Measurements from ENCODE around the gene ASTE1.

Gene ASTE1

GRCh38 chr3:131026321-131027151 is at the start of gene ASTE1, which contains the start of gene NEK11:
Gene ASTE1, minus strand, starts transcription at chr3:131026825. Its CDS starts 1,519 bp downstream, at chr3:131025306.
Gene NEK11, plus strand, starts transcription at chr3:131026877. Its CDS starts 2,832 bp downstream, at chr3:131029709.
- peak; percentile 25 for DNase-seq (ENCODE audit: low read depth, low spot score)

- DNase-seq (ENCODE audit: low read depth, low spot score), result no peak
Measured at GRCh38 chr3:131075632-131076328, 49.2 kb upstream of the ASTE1 start.

- DNase-seq (ENCODE audit: low read depth, low spot score), result no peak
Measured at GRCh38 chr3:131072845-131073244, 46.2 kb upstream of the ASTE1 start.

GRCh38 chr3:131072099-131072559 is 45.5 kb upstream of the ASTE1 start:
- DNase-seq (ENCODE audit: low read depth, low spot score), result no peak

GRCh38 chr3:131067983-131068382 is 41.4 kb upstream of the ASTE1 start:
- no peak for DNase-seq (ENCODE audit: low read depth, low spot score)

- no peak for DNase-seq (ENCODE audit: low read depth, low spot score)
Measured at GRCh38 chr3:131053043-131053859, 26.6 kb upstream of the ASTE1 start.

- no peak for DNase-seq (ENCODE audit: low read depth, low spot score)
Measured at GRCh38 chr3:131050001-131050400, 23.4 kb upstream of the ASTE1 start.

GRCh38 chr3:131048030-131048429 is 21.4 kb upstream of the ASTE1 start:
- no peak for DNase-seq (ENCODE audit: low read depth, low spot score)

GRCh38 chr3:131047582-131047981 is 21.0 kb upstream of the ASTE1 start:
- DNase-seq (ENCODE audit: low read depth, low spot score), result no peak

- peak; percentile 38 for DNase-seq (ENCODE audit: low read depth, low spot score)
Measured at GRCh38 chr3:131042271-131042985, 15.8 kb upstream of the ASTE1 start.

- no peak for DNase-seq (ENCODE audit: low read depth, low spot score)
Measured at GRCh38 chr3:131038326-131038725, 11.7 kb upstream of the ASTE1 start.

GRCh38 chr3:131036986-131037385 is 10.4 kb upstream of the ASTE1 start:
- no peak for DNase-seq (ENCODE audit: low read depth, low spot score)

GRCh38 chr3:131036200-131036816 is 9.7 kb upstream of the ASTE1 start:
- DNase-seq (ENCODE audit: low read depth, low spot score), result no peak

- DNase-seq (ENCODE audit: low read depth, low spot score), result no peak
Measured at GRCh38 chr3:131033480-131034080, 7.0 kb upstream of the ASTE1 start.

GRCh38 chr3:131031660-131032059 is 5.0 kb upstream of the ASTE1 start:
- DNase-seq (ENCODE audit: low read depth, low spot score), result no peak

GRCh38 chr3:131028844-131029243 is 2.2 kb upstream of the ASTE1 start:
- DNase-seq (ENCODE audit: low read depth, low spot score), result no peak

- DNase-seq (ENCODE audit: low read depth, low spot score), result no peak
Measured at GRCh38 chr3:131025539-131025938, 1.1 kb downstream of the ASTE1 start.

- no peak for DNase-seq (ENCODE audit: low read depth, low spot score)
Measured at GRCh38 chr3:131020122-131020693, 6.4 kb downstream of the ASTE1 start.

- no peak for DNase-seq (ENCODE audit: low read depth, low spot score)
Measured at GRCh38 chr3:131018970-131019369, 7.7 kb downstream of the ASTE1 start.

- DNase-seq (ENCODE audit: low read depth, low spot score), result no peak
Measured at GRCh38 chr3:131009698-131010097, 16.9 kb downstream of the ASTE1 start.

Measured in iPS DF 19.7 (cell line).